CD4-positive, alpha-beta T cell treated with Interleukin-15 for 1 hour (primary cell): ENCODE data around the gene LTBP4.
"Not testable (repeated sequence)": the region's sequence is repeated elsewhere in the genome, so short reads cannot be mapped to it uniquely, and the experiment has no call there.

Experiments
- DNase-seq: peaks from one replicate; pipeline ENCODE4 v3.0.0-alpha.2; 2020

Gene LTBP4

DNA sequence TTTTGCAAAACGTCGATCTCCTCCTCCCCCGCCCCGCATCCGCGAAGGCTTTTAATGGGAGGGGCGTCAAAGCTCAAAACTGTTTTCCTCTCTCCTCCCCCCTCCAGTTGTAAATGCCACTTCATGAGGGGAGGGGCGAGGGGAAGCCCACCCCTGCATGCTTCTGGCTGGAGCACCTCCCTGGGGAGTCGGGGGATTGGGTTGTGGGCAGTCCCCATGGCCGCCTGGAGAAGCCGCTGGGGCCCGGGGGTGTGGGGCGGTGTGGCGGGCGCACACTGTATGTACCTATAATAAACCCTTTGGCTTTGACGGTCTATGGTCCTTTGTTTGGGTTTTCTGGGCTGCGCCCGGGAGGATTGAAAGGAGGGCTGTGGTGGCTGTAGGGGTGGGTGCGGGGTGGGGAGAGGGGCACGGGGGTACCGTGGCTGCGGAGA is 25.0 kb upstream of the LTBP4 start:
- DNase-seq: no peak

DNA sequence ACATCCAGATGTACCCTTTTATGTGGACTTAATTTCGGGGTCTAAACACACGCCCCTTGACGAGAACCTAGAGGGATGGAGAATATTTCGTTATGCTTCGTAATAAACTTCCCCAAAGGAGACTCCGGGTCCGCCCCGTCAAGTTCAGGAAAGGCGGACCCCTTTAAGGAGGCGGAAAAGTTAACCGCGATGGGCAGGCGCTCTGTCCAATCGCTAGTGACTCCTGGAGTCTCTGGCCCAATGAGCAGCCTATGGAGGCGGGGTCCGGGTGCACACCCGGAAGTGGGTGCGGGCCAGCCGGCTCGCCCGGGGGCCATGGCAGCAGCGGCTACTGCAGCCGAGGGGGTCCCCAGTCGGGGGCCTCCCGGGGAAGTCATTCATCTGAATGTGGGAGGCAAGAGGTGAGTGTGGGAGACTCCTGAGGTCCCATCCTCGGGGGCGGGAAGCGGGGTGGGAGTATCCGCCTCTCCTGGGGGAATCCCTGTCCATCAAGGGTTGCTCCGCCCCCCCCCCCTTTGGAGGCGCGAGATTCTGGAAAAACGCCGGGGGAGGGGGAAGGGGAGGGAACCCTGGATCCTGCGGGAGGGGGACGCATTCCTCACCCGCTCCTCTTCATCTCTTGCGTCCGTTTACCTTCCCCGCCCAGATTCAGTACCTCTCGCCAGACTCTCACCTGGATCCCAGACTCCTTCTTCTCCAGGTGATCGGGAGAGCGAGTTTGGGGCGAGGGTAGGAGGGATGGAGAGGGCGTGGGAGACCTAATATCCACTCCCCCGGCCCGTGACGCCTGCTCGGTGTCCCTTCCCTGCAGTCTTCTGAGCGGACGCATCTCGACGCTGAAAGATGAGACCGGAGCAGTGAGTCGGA is 24.4 kb upstream of the LTBP4 start, which contains the start of gene SHKBP1:
Gene SHKBP1, plus strand, starts transcription at position 289 of the 867 bp plus-strand sequence. Its CDS starts 27 bp downstream, at position 316.
- DNase-seq: peak; percentile 92

DNA sequence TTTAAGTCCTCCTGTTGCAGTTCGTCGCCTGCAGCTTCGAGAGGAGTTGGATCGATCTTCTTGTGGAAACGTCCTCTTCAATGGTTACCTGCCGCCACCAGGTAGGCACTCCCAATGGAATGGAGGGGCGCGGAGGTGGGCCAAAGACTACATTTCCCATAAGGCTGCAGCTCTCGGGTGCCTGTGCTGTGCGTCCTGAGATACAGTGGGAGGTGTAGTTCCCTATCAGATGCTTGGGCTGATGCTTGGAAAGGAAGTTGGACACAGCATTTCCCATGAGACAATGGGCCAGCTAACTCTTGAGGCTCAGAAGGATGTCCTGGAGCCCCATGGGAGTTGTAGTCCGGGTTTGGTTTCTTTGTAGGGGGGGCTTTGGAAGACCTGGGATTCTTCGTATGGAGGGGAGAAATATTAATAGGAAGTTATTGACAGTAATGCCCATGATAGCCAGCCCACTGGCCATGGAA is 22.7 kb upstream of the LTBP4 start:
- peak; percentile 50 for DNase-seq

DNA sequence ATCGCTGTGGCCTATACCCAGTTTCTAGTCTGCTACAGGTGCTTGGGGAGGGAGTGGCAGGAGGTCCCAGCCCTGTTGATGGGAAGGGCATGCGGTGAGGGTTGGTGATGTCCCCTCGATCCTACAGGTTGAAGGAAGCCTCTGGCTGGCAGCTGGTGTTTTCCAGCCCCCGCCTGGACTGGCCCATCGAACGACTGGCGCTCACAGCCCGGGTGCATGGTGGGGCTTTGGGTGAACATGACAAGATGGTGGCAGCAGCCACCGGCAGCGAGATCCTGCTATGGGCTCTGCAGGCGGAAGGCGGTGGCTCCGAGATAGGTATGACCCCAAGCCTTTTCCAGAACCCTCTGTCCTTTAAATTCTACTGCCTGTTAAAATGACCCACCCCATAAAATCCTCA is 20.6 kb upstream of the LTBP4 start:
- no peak for DNase-seq

DNA sequence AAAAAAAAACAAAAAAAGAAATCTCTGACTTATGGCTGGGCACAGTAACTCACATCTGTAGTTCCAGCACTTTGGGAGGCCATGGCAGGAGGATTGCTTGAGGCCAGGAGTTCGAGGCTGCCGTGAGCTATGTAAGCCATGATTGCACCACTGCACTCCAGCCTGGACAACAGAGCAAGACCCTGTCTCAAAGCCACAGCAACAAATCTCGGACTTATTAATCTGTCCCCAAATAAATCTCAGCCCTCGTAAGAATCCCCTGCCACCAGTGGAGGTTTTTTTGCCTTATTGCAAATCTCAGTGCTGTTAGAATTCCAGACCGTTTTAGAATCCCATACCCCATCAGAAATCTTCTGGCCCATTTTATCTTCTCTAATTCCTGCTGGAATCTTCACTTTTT is 19.6 kb upstream of the LTBP4 start:
- no peak for DNase-seq

DNA sequence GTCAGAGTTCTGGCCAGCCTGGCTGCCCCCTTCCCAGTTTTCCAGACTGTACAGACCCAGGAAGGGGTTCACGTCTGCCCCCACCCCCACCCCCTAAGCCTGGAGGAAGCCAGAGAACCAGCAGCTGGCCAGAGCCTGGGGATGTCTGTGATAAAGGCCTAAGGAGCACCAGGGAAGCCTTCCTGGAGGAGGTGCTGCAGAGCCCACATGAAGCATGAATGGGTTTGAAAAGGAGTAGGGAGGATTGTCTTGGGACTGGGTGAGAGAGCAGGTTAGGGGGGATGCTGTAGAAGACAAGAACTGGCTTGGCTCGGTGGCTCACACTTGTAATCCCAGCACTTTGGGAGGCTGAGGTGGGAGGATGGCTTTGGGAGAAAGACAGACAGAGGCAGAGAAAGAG is 18.7 kb upstream of the LTBP4 start:
- DNase-seq: no peak

DNA sequence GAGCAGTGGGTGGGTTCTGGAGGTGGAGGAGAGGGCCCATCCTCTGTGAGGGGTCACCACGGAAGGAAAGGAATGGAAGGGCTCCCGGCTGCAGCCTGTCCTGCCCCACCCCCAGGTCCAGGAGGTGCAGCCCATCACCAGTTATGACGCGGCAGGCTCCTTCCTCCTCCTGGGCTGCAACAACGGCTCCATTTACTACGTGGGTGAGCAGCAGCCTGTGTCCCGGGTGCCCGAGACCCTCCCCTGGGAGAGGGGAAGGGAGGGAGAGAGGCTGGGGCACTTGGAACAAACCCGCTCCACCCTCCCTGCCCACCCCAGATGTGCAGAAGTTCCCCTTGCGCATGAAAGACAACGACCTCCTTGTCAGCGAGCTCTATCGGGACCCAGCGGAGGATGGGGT is 17.9 kb upstream of the LTBP4 start:
- DNase-seq: no peak

DNA sequence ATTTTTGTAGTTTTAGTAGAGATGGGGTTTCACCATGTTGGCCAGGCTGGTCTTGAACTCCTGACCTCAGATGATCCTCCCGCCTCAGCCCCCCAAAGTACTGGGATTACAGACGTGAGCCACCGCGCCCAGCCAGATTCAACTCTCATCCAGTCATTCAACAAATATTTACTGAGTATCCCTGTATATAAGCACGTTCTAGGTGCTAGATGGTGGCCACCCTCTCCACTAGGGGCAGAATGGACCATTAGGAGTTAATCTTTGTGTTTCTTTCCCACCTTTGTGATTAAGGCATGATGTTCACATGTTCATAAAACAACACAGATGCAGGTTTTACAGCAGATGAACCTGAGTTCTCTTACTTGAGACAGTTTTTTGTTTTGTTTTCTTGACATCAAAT is 17.2 kb upstream of the LTBP4 start:
- DNase-seq: no peak

DNA sequence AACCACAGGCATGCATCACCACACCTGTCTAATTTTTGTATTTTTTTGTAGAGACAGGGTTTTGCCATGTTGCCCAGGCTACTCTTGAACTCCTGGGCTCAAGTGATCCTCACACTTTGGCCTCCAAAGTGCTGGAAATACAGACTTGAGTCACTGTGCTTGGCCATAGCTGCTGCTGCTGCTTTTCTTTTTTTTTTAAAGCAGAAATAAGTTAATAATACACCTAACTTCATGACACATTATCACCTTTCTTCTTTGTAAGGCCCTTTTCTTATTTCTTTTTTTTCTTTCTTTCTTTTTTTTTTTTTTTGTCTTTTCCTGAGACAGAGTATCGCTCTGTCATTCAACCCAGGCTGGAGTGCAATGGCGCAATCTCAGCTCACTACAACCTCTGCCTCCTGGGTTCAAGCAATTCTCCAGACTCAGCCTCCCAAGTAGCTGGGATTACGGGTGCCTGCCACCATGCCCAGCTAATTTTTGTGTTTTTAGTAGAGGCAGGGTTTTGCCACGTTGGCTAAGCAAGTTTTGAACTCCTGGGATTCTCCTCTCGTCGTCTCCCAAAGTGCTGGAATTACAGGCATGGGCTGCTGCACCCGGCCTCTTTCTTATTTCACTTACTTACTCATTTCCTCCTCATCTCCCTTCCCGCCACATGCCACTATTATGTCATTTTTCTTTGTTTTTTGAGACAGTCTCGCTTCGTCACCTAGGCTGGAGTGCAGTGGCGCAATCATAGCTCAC is 15.8 kb upstream of the LTBP4 start:
- peak; percentile 52 for DNase-seq

DNA sequence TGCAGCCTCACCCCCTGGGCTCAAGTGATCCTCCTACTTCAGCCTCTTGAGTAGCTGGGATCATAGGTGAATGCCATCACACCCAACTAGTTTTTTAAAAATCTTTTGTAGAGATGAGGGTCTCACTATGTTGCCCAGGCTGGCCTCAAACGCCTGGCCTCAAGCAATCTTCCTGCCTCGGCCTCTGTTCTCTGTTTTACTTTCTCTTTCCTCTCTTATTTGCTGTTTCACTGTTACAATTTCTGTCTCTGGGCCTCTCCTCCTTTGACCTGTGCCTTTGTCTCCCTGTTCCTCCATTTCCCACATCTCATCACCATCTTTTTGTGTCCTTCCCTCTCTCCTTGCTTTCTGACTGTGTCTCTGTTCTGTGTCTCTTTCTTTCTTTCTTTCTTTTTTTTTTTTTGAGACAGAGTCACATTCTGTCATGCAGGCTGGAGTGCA is 15.2 kb upstream of the LTBP4 start:
- no peak for DNase-seq

DNA sequence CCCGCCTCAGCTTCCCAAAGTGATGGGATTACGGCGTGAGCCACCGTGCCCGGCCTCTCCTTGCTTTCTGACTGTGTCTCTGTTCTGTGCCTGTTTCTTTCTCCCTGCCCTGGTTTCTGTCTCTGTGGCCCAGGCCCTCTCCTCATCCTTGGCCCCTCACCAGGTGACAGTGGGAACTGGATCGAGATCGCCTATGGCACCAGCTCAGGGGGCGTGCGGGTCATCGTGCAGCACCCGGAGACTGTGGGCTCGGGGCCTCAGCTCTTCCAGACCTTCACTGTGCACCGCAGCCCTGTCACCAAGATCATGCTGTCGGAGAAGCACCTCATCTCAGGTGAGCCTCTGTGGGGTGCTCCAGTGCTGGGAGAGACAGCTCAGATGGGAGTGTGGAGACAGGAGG is 14.6 kb upstream of the LTBP4 start:
- no peak for DNase-seq

DNA sequence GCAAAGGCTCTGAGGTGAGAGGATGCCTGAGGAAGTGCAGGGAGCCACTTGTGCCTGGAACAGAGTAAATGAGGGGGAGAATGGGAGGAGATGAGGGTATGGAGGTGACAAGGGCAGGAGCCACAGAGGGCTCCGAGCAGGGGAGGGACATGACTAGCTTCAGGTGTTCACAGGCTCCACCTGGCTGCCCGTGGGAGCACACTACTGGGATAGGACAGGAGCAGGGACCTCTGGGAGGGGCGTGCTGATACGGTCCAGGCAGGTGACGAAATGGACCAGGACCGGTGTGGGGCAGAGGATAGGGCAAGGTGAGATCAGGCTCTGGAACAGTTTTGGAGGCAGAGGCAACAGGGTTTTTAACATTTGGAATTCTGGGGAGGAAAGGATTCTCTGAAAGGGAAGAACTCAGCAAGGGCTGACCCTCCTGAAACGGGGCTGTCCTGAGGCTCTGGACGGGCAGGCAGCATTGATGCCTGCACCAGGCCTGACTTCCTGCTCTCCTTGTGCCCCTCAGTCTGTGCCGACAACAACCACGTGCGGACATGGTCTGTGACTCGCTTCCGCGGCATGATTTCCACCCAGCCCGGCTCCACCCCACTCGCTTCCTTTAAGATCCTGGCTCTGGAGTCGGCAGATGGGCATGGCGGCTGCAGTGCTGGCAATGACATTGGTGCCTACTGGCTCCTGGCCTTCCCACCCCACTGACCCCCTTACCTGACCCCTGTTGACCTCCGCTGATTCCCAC is 12.9 kb upstream of the LTBP4 start:
- no peak for DNase-seq

DNA sequence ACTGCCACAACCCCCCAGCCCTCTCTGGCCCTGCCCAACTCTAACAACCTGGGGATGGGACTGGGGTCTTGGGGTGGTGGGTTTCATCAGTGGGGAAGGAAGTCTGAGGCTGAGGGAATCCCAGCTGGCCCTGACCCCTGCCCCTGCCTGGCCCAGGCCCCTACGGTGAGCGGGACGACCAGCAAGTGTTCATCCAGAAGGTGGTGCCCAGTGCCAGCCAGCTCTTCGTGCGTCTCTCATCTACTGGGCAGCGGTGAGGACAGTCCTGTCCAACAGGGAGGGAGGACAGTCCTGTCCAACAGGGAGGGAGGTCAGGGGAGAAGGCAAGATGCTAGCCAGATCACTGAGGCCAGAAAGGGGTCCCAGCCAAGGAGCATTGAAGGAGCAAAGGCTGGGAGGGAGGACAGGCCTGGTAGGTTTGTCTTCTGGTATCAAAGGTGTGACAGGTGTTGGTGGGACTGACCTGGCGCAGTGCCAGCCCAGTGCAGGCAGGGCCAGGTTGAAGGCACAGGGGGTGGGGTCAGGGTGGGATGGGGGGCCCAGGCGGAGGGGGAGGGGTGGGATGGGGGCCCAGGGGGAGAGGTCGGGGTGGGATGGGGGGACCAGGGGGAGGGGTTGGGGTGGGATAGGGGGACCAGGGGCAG is 12.1 kb upstream of the LTBP4 start:
- no peak for DNase-seq

DNA sequence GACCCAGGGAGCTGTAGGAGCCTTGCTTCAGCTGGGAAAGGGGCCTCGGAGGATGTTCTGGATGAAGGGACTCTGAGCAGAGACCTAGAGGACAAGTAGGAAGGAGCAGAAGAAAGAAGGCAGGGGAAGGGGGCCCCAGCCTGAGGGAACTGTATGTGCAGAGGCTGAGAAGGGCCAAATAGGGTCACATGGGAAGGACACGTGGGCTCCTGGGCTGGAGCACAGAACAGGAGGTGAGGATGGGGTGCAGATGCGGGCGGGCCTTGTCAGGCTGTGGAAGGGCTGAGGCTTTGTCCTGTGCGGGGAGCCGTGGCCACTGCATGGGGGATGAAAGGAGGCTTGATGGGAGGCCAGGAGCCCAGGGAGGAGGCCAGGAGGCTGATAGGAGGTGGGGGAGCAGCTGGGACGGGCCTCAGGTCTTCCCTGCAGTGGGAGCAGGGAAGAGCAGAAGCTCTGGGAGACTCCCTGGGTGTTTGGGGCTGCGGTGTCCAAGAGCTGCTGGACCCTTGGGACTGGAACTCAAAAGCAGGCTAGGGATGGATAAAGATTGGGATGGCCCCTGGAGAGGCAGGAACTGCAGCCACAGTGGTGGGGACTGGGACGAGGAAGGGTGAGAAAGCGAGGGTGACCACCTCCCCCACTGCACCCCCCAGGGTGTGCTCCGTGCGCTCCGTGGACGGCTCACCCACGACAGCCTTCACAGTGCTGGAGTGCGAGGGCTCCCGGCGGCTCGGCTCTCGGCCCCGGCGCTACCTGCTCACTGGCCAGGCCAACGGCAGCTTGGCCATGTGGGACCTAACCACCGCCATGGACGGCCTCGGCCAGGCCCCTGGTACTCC is 11.4 kb upstream of the LTBP4 start:
- DNase-seq: no peak

DNA sequence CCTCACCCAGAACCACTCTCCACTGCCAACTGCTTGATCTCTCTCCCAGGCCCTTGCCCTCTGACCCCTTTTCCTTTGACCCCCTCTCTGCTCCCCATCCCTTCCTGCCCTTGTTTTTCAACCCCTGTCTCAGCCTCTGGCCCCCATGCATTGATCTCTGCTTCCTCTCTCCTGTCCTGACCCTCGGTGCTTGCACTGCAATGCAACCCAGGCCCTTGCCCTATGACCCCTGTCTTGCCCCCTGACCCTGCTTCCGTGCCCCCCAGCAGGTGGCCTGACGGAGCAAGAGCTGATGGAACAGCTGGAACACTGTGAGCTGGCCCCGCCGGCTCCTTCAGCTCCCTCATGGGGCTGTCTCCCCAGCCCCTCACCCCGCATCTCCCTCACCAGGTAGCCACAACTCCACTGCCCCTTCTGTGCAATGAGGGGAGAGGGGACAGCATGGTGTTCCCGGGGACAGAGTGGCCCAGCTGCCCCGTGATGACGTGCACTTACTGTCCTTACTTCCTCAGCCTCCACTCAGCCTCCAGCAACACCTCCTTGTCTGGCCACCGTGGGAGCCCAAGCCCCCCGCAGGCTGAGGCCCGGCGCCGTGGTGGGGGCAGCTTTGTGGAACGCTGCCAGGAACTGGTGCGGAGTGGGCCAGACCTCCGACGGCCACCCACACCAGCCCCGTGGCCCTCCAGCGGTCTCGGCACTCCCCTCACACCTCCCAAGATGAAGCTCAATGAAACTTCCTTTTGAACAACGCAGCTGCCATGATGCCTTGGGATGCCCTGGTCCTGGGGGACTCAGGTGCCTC is 10.5 kb upstream of the LTBP4 start:
- DNase-seq: no peak

DNA sequence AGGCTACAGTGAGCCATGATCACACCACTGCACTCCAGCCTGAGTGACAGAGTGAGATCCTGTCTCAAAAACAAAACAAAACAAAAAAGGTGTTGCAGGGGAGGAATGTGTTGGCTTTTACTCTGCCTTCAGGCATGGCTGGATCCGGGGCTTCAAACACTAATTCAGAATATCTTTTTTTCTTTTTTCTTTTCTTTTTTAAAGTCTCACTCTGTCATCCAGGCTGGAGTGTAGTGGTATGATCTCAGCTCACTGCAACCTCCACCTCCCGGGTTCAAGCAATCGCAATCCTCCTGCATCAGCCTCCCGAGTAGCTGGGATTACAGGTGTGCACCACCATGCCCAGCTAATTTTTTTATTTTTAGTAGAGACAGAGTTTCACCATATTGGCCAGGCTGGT is 9.4 kb upstream of the LTBP4 start:
- not testable (repeated sequence) for DNase-seq

DNA sequence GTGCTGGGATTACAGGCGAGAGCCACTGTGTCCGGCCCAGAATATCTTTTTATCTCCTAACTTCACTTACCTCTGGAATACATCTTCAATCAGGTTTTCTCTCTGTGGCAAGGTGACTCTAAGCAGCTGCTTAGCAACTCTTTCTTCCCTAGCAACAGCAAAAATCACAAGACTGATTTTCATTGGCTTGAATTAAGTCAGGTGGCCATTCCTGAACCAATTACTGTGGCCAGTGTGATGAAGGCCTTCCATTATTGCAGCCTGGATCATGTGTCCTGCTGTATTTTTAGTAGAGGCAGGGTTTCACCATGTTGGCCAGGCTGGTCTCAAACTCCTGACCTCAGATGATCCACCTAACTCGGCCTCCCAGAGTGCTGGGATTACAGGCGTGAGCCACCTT is 9.0 kb upstream of the LTBP4 start:
- DNase-seq: no peak

DNA sequence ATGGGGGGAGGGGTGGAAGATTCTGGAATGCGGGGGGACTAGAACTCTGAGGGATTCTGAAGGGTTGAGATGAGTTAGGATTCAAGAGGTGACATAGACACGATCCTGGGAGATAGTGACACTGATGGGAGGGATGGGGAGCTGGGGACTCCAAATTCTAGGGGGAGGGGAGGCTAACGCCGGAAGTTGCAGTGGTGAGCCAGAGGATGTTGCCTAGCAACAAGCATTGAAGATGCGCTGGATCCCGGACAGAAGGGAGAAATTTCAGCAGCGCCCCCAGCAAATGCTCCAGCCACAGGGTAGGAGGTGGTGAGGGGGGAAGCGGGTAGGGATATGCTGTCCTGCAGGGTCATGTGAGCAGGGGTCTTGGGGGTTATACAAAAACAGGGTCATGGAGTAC is 6.9 kb upstream of the LTBP4 start:
- DNase-seq: no peak

DNA sequence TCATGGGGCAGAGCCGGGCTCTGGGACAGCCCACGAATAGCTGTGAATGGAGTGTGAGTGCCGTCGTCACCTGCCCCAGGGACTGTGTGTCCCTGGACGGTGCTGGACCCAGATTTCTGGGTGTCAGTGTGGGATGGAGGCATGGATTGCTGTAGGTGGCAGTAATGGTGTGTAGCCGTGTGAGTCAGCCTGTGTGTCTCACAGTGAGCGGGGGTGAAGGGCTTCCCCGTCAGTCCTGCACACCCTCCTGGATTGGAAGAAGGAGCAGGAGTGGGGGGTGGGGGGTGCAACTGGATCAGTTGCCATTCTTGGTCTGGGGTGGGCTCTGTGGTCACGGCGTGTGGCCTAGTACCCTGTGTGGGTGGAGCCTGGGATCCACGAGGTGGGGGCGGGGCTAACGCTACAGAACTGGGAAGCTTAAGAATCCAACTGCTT is 6.5 kb upstream of the LTBP4 start:
- no peak for DNase-seq

DNA sequence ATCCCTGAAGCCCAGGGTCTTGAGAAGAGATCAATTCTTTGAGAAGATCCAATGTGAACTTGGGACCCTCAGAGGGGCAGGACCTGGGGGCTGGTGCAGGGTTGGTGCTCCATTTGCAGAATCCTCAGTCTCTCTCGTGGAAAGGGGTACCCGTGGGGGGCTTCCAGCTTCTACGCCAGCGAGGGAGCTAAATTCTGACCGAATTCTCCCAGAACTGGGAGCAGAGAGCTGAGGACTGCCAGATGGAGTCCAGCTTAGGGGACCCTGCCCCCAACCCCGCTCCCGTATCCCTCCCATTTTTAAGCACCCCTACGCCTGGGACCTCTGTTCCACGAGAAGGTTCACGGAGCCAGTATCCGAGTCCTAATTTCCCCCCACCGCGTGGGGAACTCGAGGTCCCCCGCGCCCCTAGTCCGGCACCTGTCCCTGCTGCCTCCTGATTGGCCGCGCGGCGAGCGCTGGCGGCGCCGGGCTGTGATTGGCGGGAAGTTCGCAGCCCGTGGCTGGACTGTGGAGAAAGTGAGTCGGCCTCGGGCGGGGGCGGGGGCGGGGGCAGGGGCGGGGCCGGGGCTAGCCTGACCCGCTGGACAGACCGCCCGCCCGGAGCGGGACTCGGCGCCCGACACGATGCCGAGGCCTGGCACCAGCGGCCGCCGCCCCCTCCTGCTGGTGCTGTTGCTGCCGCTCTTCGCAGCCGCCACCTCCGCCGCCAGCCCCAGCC is 4.4 kb upstream of the LTBP4 start:
- DNase-seq: no peak
